GM21723 (cell line): ENCODE measurements around the gene USB1.

Experiments used
- ATAC-seq: cut with Tn5 transposase; IDR thresholded peaks from one replicate; pipeline ENCODE4 v1.9.1; 2021; ENCODE audit warnings: mild to moderate bottlenecking, moderate library complexity; ENCODE audit not compliant: unreplicated experiment

USB1 gene

DNA sequence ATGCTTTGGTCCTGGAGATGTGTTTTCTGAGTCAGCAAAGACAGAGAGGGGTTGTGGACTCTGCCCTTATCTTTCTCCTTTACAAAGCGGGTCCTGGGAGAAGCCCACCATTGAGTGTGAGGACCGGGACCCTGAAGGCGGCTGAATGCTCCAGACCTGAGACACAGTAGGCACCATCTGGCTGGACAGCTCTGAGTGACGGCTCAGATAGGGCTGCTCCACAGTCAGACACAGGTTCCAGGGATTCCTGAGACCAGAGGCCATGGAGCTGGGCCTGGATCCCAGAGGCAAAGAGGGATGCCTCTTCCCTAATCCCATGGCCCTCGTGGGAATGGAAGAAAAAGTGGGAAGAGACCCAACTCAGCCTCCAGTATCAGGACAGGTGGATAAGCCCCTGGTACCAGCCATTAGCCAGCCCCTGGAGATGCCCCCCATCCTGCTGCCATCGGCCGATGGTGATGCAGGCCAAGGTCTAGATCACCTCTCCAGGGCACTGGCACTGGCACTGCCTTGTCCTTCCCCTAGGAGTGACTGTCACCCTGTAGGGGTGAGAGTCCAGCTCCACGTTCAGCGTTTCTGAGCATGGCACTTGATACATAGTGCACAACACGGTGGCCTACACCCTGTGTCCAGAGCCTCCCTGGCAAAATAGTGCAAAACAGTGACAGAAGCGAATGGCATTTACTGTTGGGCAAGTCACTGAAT, 29.1 kb downstream of the USB1 start:
- no peak for ATAC-seq

DNA sequence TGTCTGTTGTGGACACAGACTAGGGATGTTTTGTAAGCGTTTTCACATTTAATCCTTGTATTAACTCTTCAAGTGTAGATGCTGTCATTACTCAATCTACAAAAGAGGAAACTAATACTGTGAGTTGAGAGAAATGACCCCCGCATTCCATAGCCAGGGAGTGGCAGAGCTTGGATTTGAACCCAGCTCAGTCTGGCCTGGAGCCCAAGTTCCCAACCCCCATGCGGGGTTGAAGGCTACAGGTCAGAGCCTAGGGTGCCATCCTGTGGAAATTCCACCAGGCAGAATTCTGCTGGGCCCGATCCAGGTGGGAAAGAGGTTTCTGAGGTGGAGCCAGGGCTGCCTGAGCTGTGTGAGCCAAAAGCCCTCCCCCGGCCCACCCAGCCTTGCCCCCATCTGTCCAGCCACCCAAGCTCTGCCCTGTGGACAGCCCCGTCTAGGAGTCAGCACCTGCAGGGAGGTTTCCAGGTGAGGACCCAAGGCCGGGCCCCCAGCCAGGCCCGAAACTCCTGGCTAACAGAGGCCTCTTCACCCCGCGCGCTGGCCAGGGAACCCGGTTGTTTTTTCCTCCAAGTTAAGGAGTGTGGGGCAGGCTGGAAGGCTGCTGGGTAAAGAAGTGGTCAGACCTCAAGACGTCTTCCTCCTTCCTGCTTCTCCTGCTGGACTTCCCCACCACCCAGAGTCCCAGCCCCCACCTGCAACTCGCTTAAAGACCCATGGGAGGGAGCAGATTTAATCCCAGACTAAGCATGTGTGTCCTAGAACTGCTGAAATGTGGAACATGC, 30.0 kb downstream of the USB1 start:
- ATAC-seq, result no peak

DNA sequence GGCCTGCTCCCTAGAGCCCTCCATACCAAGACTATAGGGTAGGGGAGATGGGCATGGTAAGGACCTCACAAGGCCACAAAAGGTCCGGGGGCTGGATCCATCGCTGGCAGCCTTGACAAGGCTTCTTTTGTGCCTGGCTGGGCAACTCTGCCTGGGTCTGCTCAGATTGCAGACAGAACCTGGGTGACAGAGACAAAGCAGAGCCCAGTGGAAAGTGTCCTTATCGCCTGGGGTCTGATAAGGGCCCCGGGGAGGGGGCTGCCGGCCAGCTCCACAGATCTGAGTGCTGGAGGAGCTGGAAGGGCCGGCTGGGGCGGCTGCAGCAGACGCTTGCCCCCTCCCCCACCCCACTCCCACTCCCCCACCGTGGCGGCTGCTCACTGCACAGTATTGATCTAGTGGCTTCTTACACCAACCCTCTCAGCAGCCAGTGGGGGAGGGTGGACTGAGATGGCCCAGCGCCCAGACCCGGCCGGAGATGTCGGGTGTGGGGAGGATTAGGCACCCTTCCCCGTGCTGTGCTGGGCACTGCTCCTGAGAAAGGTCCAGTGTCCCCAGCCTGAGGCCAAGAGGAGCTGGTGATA, 31.6 kb downstream of the USB1 start:
- ATAC-seq, result no peak

DNA sequence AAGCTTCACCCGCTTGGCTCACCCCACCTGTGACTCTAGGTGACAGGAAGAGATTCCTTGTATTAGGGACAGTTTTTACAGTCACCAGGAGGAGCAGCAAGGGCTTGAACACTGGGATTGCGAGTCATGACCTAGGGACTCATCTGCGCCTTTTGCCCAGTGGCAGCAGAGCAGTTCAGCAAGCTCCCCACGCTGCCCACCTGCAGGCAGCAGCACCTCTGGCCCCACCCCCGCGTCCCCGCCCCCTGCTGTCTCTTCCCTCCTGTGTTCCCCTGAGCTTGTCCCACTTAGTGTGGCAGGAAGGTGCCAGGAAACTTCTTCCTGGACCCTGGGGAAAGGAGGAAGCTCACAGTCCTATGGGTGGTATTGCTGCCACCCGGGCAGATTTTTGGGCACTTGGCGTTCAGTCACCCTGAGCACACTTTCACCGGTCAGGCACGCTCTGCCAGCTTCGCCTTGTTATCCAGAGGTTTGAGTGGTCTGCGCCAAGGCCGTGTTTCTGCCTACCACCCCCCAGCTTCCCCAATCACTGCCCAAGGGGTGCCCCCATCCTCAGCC, 33.0 kb downstream of the USB1 start:
- ATAC-seq, result no peak

DNA sequence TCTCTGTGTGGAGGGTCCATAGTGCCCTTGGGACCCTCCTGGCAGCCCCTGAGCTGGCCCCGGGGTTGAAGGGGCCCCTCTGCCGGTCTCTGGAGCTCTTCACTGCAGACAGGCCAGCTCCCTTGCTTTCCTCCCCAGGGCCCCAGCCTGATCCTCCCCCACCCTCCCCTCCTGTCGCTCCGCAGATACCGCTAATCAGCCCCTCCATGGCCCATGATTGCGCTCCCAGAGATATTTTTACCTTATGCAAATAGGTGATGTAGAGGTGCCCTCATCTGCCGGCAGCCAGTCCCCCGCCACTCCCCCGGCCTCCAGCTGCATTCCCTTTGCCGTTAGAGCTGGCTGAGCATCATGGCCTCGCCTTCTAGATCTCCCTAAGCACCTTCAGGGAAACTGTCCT, 33.6 kb downstream of the USB1 start:
- ATAC-seq, result no peak

DNA sequence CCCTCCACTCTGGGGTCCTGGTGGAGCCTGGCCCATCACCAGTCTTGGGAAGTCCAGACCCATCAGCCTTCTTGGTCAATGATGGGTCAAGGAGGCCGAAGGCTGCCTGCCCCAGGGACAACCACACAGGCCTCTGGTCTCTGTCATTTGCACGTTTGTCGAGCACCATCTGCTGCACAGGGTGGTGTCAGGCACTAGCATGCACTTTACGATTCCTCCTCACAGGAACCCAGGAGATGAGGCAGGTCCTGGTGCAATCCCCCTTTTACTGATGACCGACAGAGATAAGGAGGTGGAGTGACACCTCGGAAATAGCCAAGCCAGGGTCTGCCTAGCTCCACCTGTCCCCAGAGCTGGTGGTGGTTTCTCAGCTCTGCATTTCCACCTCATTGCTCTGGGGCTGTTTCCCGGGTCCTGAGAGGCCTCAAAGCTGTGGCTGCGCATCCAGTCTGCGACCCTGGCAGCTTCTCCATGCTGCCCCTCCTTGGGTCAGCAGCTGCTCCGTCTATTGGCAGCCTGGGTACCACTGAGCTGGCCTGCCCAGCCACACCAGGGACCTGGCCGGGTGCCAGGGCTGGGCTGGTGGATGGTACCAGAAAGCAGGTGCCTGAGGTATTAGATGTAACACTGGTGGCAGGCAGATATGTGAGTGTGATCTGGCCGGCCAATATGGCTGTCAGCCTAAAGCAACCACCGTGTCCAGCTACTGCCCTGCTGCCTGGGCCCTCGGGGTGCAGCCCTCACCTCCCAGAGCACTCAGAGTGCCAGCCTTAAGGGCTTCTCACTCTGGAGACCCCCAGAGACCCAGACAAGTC, 34.4 kb downstream of the USB1 start:
- no peak for ATAC-seq

DNA sequence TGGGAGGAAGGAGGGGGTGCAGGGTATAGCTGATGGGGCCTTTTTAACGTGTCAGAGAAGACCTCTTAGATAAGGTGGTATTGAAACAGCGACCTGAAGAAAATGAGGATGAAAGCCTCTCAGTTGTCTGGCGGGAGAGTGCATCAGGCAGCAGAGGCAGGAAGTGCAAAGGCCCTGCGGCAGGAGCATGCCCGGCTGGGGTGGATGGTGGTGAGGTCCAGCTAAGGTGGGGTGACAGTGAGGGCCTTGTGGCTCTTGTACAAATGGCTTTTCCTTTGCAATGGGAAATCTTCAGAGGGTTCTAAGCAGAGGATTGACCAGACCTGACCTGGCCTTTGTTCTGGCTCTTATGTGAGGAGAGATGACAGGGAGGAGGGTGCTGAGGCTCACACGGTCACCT, 35.7 kb downstream of the USB1 start:
- no peak for ATAC-seq

DNA sequence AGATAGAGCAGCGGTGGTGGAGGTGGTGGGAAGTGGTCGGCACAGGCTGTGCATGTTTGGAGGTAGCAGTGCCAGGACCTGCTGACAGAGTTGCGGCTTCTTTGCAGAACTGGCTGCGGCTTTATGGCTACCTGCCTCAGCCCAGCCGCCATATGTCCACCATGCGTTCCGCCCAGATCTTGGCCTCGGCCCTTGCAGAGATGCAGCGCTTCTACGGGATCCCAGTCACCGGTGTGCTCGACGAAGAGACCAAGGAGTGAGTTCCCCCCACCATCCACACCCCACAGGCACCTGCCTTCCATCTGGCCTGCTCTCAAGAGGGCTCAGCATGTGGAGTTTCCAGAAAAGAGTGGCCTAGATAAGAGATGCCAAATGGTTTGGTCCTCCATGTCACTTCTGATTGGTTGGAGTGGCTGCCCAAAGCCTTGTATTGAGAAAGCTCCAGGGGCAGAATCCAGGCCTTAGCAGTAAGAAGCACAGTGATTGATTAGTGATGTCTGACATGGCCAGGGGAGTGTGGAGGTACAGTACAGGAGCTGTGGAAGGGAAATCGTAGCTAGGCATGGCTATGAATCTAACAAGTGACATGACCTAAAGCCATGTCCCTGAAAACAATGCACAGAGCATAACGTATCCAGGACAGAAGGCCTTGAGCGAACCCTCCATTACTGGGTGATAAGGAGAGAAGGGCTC, 36.3 kb downstream of the USB1 start:
- no peak for ATAC-seq

DNA sequence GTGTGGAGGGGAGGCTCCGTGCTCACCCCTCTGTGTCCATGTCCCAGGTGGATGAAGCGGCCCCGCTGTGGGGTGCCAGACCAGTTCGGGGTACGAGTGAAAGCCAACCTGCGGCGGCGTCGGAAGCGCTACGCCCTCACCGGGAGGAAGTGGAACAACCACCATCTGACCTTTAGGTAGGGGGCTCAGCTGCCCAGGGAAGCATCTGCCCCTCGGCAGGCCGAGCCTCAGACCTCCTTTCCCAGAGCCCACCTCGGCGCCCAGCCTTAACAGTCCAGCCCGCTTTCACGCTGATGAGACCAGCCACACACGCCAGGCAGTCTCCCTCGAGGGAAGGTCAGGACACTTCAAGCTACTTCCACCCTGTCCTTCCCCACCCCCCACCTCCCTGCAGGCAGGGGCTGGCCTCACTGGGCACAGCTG, 37.0 kb downstream of the USB1 start:
- no peak for ATAC-seq

DNA sequence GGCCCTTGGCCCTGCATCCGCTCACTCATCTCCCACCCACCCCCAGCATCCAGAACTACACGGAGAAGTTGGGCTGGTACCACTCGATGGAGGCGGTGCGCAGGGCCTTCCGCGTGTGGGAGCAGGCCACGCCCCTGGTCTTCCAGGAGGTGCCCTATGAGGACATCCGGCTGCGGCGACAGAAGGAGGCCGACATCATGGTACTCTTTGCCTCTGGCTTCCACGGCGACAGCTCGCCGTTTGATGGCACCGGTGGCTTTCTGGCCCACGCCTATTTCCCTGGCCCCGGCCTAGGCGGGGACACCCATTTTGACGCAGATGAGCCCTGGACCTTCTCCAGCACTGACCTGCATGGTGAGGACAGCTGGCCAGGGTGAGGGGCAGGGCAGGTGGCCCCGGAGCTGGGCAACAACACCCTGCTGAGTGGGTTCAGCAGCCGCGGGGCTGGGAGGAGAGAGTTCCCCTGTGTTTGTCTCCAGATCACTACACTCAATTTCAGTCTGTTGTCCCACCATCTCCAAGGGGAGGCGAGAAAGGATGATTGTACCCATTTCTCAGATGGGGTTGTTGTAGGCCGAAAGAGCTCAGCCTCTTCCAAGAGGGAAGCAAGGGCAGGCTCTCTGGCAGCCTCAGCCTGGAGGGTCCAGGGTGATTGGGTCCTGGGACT, 38.8 kb downstream of the USB1 start:
- no peak for ATAC-seq

DNA sequence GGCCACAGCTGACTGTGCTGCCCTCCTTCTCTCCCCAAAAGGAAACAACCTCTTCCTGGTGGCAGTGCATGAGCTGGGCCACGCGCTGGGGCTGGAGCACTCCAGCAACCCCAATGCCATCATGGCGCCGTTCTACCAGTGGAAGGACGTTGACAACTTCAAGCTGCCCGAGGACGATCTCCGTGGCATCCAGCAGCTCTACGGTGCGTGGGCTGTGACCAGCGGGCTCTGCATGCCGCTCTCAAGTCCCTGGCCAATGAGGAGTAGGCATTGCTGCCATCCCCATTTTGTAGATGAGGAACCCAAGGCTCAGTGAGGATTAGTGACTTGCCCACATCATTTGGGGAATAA, 39.3 kb downstream of the USB1 start:
- ATAC-seq, result no peak

DNA sequence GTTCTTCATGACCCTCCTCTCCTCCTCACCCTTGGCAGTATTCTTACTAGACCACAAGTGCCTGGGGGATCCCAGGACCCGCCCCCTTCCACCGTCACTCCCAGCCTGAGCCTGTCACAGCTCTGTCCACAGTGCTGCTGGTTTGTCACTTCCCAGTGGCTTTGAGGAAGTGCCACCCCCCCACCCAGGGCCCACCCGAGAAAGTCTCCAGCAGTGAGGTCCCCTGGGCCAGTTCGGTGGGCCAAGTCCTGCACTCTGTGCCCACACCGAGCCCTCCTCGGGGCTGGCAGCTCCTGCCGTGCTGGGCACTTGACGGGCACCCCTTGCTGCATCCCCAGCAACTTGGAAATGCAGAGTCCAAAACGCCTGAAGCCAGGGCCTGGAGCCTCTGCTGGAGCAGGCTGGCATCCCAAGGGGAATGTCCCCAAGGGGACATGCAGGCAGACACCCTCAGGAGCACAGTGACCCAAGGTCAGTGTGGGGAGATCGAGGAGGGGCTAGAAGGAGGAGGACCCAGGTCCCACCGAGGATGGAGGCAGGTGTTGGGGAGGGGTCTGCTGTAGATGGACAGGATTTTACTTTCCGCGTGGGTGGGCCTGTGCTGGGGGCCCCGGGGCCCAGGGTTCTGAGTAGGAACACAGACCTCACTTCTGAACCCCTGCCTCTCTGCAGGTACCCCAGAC, 39.9 kb downstream of the USB1 start:
- ATAC-seq, result no peak

DNA sequence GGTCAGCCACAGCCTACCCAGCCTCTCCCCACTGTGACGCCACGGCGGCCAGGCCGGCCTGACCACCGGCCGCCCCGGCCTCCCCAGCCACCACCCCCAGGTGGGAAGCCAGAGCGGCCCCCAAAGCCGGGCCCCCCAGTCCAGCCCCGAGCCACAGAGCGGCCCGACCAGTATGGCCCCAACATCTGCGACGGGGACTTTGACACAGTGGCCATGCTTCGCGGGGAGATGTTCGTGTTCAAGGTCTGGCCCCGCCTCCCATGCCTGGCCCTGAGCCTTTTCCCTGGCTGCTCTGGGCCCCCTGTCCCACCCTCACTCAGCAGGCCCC, 40.4 kb downstream of the USB1 start:
- ATAC-seq, result no peak

DNA sequence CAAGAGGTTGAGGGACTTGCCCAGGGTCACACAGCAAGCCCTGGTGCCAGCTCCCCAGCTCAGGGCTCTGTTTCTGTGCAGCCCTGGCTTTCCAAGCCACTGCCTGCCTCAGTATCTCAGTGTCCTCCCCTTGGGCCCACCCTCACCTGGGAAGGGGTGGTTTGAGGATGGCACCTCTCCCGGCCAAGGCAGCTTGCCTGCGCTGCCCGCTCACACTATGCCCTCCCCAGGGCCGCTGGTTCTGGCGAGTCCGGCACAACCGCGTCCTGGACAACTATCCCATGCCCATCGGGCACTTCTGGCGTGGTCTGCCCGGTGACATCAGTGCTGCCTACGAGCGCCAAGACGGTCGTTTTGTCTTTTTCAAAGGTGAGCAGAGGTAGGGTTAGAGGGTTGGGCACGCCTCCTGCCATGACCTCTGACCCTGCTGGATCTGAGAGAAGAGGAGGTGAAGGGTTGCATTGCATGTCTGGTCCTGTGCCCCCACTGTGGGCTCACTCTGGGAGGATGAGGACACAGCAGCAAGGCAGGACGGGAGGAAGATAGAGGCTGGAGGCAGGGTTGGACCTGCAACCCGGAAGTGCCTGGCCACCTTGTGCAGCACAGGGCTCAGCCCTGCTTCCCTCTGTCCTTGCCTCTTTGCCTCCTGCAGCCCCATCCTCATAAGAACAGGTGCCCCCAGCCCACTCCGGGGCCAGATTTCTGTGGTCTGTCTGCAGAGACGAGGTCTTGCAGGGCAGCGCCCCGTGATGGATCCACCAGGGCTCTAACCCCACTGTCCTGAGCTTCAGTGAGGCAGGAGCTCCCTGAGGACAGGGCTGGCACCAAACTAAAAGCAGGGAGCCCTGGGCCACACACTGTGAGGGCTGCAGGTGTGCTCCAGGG, 41.0 kb downstream of the USB1 start:
- ATAC-seq, result no peak

DNA sequence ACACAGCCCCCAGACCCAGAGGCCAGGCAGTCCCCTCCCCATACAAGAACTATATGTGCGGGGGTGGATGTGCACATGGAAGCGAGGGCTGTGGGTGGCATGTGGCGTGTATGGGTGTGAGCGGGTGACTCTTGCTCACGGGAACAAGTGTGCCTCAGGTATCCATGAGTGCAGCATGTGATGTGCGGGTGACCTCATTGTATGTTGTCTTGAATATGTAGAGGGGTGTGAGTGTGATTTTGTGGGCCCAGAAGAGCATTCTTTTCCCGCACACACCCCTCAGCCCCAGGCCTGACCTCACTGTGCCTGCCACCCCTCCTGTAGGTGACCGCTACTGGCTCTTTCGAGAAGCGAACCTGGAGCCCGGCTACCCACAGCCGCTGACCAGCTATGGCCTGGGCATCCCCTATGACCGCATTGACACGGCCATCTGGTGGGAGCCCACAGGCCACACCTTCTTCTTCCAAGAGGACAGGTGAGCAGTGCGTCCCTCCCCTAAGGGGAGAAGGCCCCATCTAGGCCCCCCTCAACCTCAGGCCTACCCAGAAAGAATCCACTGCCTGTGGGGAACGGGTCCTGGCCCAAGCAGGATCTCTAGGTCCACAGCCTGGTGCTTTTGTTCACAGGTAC, 41.8 kb downstream of the USB1 start:
- ATAC-seq, result no peak

DNA sequence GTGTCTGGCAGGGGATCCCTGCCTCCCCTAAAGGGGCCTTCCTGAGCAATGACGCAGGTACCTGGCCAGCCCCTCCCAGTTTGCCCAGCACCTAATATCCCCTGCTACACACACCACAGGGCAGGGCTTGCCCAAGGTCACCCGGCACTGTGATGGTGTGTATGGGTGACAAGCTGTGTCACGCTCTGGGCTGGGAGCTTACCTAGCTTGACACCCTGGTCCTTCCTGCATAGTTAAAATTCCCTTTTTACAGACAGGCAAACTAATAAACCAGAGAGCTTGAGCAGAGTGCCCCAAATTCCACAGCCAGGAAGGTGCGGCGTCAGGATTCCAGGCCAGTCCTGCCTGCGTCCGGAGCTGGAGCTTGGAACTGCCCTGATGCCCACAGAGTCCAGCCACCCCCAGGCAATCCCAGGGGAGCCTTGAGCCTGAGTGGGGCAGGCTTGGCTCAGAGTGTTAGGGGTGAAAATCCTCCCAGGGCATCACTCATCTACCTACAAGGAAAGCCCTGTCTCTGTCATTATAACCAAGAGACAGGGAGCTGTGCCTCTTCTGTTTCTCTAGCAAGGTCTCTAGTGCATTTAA, 42.5 kb downstream of the USB1 start:
- no peak for ATAC-seq

DNA sequence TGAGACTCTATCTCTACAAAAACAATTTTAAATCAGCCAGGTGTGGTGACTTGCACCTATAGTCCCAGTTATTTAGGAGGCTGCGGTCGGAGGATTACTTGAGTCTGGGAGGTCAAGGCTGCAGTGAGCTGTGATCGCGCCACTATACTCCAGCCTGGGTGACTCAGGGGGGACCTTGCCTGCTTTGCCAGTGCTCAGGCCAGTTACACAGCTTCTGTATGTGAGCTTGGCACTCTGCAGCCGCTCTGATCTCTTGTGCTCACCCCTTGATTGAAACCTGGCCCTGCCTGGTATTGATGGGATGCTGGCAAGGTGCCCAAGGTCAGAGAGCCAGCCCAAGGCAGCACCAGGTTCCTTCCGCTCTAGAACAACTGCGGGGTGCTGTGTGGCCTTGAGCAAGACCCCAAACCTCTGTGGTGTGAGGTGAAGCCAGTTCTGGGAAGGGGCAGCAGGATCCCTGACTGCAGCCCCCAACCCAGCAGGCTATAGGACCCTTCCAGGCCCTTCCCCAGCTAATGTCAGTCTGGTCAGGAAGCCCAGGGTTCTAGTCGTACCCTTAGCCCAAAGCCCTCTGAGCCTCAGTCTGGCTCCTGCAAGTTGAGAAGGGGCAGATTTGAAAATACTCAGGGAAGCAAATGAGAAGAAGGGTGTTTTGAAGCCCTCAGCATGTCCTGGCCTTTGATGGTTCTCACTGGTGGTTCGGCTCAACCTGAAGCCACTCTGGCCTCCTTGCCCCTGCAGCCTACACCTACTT, 43.2 kb downstream of the USB1 start:
- no peak for ATAC-seq
